HS-5 (cell line): ENCODE data around the gene POLR3B.
A peak's percentile ranks its signal among the peaks of the same experiment; 100 is the strongest.

Experiments
- DNase-seq: peaks from one replicate; pipeline ENCODE4 v3.0.0-alpha.2; 2012; ENCODE audit warnings: low read depth

POLR3B gene

GRCh38 chr12:106415134-106415533 is 57.6 kb downstream of the POLR3B start:
- DNase-seq = peak; percentile 89

GRCh38 chr12:106416273-106416672 is 58.7 kb downstream of the POLR3B start:
- no peak for DNase-seq

GRCh38 chr12:106417926-106418910 is 60.7 kb downstream of the POLR3B start:
- peak; percentile 69 for DNase-seq

GRCh38 chr12:106418970-106419369 is 61.4 kb downstream of the POLR3B start:
- DNase-seq = no peak

GRCh38 chr12:106423291-106423690 is 65.7 kb downstream of the POLR3B start:
- no peak for DNase-seq

GRCh38 chr12:106425061-106425702 is 67.6 kb downstream of the POLR3B start:
- DNase-seq = no peak

- DNase-seq = no peak
Observed at GRCh38 chr12:106427917-106428316, 70.4 kb downstream of the POLR3B start.

GRCh38 chr12:106428384-106428783 is 70.8 kb downstream of the POLR3B start:
- DNase-seq = no peak

- DNase-seq = no peak
Observed at GRCh38 chr12:106429043-106429552, 71.5 kb downstream of the POLR3B start.

GRCh38 chr12:106429636-106430035 is 72.1 kb downstream of the POLR3B start:
- DNase-seq = no peak

GRCh38 chr12:106431839-106432411 is 74.4 kb downstream of the POLR3B start:
- DNase-seq = no peak

GRCh38 chr12:106433055-106433454 is 75.5 kb downstream of the POLR3B start:
- no peak for DNase-seq

- DNase-seq = no peak
Observed at GRCh38 chr12:106434526-106434925, 77.0 kb downstream of the POLR3B start.

GRCh38 chr12:106436164-106436563 is 78.6 kb downstream of the POLR3B start:
- no peak for DNase-seq

GRCh38 chr12:106442575-106442974 is 85.0 kb downstream of the POLR3B start:
- no peak for DNase-seq

GRCh38 chr12:106445053-106445452 is 87.5 kb downstream of the POLR3B start:
- DNase-seq = no peak

- no peak for DNase-seq
Observed at GRCh38 chr12:106445959-106446358, 88.4 kb downstream of the POLR3B start.

GRCh38 chr12:106446419-106447092 is 89.0 kb downstream of the POLR3B start:
- DNase-seq = no peak

GRCh38 chr12:106452309-106452708 is 94.8 kb downstream of the POLR3B start:
- DNase-seq = no peak

- DNase-seq = no peak
Observed at GRCh38 chr12:106455111-106455510, 97.6 kb downstream of the POLR3B start.

- no peak for DNase-seq
Observed at GRCh38 chr12:106459124-106459523, 101.6 kb downstream of the POLR3B start.

GRCh38 chr12:106459534-106459933 is 102.0 kb downstream of the POLR3B start:
- DNase-seq = no peak
